ENCODE results near the gene ZAR1L.

GRCh38 chr13:32317716-32318465, 2.7 kb upstream of the ZAR1L start:
- TF ChIP-seq POLR2A (IDR thresholded peaks at IDR 0.05; ENCODE audit: low read length) (no peak), GATA1 (IDR thresholded peaks at IDR 0.05; ENCODE audit: low read depth, low read length) (no peak)
